HepG2 (cell line): ENCODE data around the gene TSACC. TPM values are rescaled to one million over a fixed set of nuclear protein-coding genes. Genes with fewer than 3 reads are reported as not detected.

ENCODE experiments used
- BCL6 ChIP-seq: IDR thresholded peaks from 2 replicates; pipeline ENCODE4 v1.6.1; 2016; ENCODE audit warnings: missing genetic modification reagents, missing compliant biosample characterization
- GTF3A ChIP-seq: sonication (generic); formaldehyde crosslinking; conservative IDR thresholded peaks from 2 replicates; pipeline ENCODE4 v1.4.0; 2020; ENCODE audit warnings: mild to moderate bottlenecking, missing genetic modification reagents
- HMGXB4 ChIP-seq, 2 experiments: sonication (generic) in 1 of 2; formaldehyde crosslinking in 1 of 2; IDR thresholded peaks; 2 replicates each; pipeline versions ENCODE4 v1.4.0 to v1.6.1; 2018 to 2020; ENCODE audit warnings: missing genetic modification reagents in 2 of 2, borderline replicate concordance in 1 of 2, low read depth in 1 of 2, mild to moderate bottlenecking in 1 of 2, missing biosample characterization in 1 of 2
- KDM1A ChIP-seq: IDR thresholded peaks from 2 replicates; pipeline ENCODE4 v1.6.1; 2016; ENCODE audit warnings: missing compliant biosample characterization
- NCOA5 ChIP-seq: sonication (generic); formaldehyde crosslinking; IDR thresholded peaks from 2 replicates; pipeline ENCODE4 v1.4.0; 2020; ENCODE audit warnings: missing genetic modification reagents
- SKI ChIP-seq: fragments of 450-650 bp; IDR thresholded peaks from one replicate; pipeline ENCODE4 v1.6.1; 2018; ENCODE audit warnings: mild to moderate bottlenecking; ENCODE audit not compliant: partially characterized antibody
- SMAD1 ChIP-seq: sonication (generic); formaldehyde crosslinking; IDR thresholded peaks from 2 replicates; pipeline ENCODE4 v1.4.0; 2020; ENCODE audit warnings: missing genetic modification reagents, low read depth, mild to moderate bottlenecking, borderline replicate concordance
- TCF12 ChIP-seq, 2 experiments: fragments of 450-650 bp in 1 of 2; sonication (generic) in 1 of 2; formaldehyde crosslinking in 1 of 2; IDR thresholded peaks; 2 replicates each; pipeline versions ENCODE4 v1.6.1 to v1.8.0; 2017 to 2022; ENCODE audit warnings: antibody characterized with exemption in 1 of 2, mild to moderate bottlenecking in 1 of 2, missing genetic modification reagents in 1 of 2, moderate library complexity in 1 of 2
- THAP9 ChIP-seq: sonication (generic); formaldehyde crosslinking; IDR thresholded peaks from 2 replicates; pipeline ENCODE4; 2020; ENCODE audit warnings: missing genetic modification reagents, mild to moderate bottlenecking, borderline replicate concordance
- ZNF160 ChIP-seq: sonication (generic); formaldehyde crosslinking; IDR thresholded peaks from 2 replicates; pipeline ENCODE4 v1.8.0; 2022; ENCODE audit warnings: mild to moderate bottlenecking, inconsistent platforms, missing genetic modification reagents
- ZNF572 ChIP-seq: sonication (generic); formaldehyde crosslinking; IDR thresholded peaks from 2 replicates; pipeline ENCODE4 v1.5.1; 2020; ENCODE audit warnings: mild to moderate bottlenecking, missing genetic modification reagents
- polyA plus RNA-seq, 8 experiments: library from polyadenylated mRNA; depleted of rRNA in 3 of 8; stranded (reverse) in 7 of 8; unstranded in 1 of 8; fragments of >200 nt; fragmentation: Illumina TruSeq in 4 of 8; extraction: Trizol in 4 of 8; gene quantifications; 2 replicates each; pipeline versions ENCODE4 v1.2.1 to v1.2.3, GENCODE V29; 2011 to 2016; ENCODE audit warnings: low read depth in 4 of 8, missing spikeins in 1 of 8, mixed read lengths in 1 of 8; ENCODE audit not compliant: insufficient read depth in 1 of 8
- total RNA-seq, 5 experiments: library from RNA; depleted of rRNA; stranded (reverse); fragments of >200 nt; fragmentation: Illumina TruSeq; extraction: Trizol; gene quantifications; 2 replicates each; pipeline ENCODE4 v1.2.3, GENCODE V29; 2016; ENCODE audit warnings: low read depth in 1 of 5
- TF ChIP-seq, protein P1 (sequence below): sonication (generic); formaldehyde crosslinking; IDR thresholded peaks from 2 replicates; pipeline ENCODE4 v1.5.1; 2020; ENCODE audit warnings: mild to moderate bottlenecking, missing genetic modification reagents
- TF ChIP-seq, protein P2 (sequence below): sonication (generic); formaldehyde crosslinking; IDR thresholded peaks from 2 replicates; pipeline ENCODE4 v1.5.0; 2020; ENCODE audit warnings: mild to moderate bottlenecking, missing genetic modification reagents
- TF ChIP-seq, protein P3 (sequence below): sonication (generic); formaldehyde crosslinking; IDR thresholded peaks from 2 replicates; pipeline ENCODE4 v1.8.1; 2023; ENCODE audit warnings: mild to moderate bottlenecking, missing genetic modification reagents

The TSACC gene
- total and polyA plus RNA-seq, 2 of the 13 experiments (the other 11 are each of a cell fraction or from before 2014, with no cell fraction given) = 1.5 to 2.6 TPM

- TF ChIP-seq, protein P1, sequence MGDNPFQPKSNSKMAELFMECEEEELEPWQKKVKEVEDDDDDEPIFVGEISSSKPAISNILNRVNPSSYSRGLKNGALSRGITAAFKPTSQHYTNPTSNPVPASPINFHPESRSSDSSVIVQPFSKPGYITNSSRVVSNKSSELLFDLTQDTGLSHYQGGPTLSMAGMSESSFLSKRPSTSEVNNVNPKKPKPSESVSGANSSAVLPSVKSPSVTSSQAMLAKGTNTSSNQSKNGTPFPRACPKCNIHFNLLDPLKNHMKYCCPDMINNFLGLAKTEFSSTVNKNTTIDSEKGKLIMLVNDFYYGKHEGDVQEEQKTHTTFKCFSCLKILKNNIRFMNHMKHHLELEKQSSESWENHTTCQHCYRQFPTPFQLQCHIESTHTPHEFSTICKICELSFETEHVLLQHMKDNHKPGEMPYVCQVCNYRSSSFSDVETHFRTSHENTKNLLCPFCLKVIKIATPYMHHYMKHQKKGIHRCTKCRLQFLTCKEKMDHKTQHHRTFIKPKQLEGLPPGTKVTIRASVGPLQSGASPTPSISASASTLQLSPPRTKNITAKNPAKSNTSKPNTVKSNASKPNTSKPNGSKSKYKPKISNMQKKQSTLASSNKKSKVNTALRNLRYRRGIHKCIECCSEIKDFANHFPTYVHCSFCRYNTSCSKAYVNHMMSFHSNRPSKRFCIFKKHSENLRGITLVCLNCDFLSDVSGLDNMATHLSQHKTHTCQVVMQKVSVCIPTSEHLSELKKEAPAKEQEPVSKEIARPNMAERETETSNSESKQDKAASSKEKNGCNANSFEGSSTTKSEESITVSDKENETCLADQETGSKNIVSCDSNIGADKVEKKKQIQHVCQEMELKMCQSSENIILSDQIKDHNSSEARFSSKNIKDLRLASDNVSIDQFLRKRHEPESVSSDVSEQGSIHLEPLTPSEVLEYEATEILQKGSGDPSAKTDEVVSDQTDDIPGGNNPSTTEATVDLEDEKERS (CRISPR knock-in tag) = peak; percentile 83; the same call in 1 of the 2 replicates
- TF ChIP-seq THAP9 (peak; percentile 47; the same call in 1 of the 2 replicates), GTF3A (CRISPR knock-in tag) (no peak), BCL6 (CRISPR knock-in tag) (peak; percentile 68; the same call in 1 of the 2 replicates), ZNF572 (CRISPR knock-in tag) (0 out of 2 replicates have a peak, but pooled peaks have one; percentile 65), NCOA5 (CRISPR knock-in tag) (no peak), SKI (no peak), SMAD1 (CRISPR knock-in tag) (no peak; the same call in 1 of the 2 replicates), TCF12 (IDR thresholded peaks at IDR 0.05) (no peak), TCF12 (CRISPR knock-in tag; IDR thresholded peaks at IDR 0.05) (no peak), KDM1A (CRISPR knock-in tag) (no peak), HMGXB4 (CRISPR knock-in tag; IDR thresholded peaks at IDR 0.05; ENCODE audit: borderline replicate concordance in 1 of 2, low read depth in 1 of 2) (peak; percentile 3 to 73; a peak in 2 of 4 replicates), ZNF160 (CRISPR knock-in tag) (0 out of 2 replicates have a peak, but pooled peaks have one; percentile 30)
- TF ChIP-seq, protein P2, sequence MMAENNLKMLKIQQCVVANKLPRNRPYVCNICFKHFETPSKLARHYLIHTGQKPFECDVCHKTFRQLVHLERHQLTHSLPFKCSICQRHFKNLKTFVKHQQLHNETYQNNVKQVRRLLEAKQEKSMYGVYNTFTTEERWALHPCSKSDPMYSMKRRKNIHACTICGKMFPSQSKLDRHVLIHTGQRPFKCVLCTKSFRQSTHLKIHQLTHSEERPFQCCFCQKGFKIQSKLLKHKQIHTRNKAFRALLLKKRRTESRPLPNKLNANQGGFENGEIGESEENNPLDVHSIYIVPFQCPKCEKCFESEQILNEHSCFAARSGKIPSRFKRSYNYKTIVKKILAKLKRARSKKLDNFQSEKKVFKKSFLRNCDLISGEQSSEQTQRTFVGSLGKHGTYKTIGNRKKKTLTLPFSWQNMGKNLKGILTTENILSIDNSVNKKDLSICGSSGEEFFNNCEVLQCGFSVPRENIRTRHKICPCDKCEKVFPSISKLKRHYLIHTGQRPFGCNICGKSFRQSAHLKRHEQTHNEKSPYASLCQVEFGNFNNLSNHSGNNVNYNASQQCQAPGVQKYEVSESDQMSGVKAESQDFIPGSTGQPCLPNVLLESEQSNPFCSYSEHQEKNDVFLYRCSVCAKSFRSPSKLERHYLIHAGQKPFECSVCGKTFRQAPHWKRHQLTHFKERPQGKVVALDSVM = 0 out of 2 replicates have a peak, but pooled peaks have one; percentile 28
- TF ChIP-seq, protein P3, sequence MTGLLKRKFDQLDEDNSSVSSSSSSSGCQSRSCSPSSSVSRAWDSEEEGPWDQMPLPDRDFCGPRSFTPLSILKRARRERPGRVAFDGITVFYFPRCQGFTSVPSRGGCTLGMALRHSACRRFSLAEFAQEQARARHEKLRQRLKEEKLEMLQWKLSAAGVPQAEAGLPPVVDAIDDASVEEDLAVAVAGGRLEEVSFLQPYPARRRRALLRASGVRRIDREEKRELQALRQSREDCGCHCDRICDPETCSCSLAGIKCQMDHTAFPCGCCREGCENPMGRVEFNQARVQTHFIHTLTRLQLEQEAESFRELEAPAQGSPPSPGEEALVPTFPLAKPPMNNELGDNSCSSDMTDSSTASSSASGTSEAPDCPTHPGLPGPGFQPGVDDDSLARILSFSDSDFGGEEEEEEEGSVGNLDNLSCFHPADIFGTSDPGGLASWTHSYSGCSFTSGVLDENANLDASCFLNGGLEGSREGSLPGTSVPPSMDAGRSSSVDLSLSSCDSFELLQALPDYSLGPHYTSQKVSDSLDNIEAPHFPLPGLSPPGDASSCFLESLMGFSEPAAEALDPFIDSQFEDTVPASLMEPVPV (CRISPR knock-in tag) = peak; percentile 63; the same call in 1 of the 2 replicates
Observed at GRCh38 chr1:156291226-156292061, 46.9 kb upstream of the TSACC start (continued).
